Sigmoid colon (tissue), 4 donors: ENCODE measurements around the gene DHX29.

Experiments
- CTCF ChIP-seq, 4 experiments: fragments of 450-650 bp in 3 of 4; fragments of 200-600 bp in 1 of 4; IDR thresholded peaks; one replicate each; pipeline ENCODE4 v1.5.1; 2016 to 2019; ENCODE audit warnings: antibody characterized with exemption in 4 of 4, mild to moderate bottlenecking in 3 of 4, moderate library complexity in 2 of 4
- EP300 ChIP-seq, 4 donors: sonication (generic); formaldehyde crosslinking; IDR thresholded peaks; one replicate each; pipeline ENCODE4 v1.6.1; 2017; ENCODE audit warnings: antibody characterized with exemption in 4 of 4
- POLR2A ChIP-seq, 2 donors: fragments of 450-650 bp; IDR thresholded peaks; one replicate each; pipeline ENCODE4 v1.6.1; 2016; ENCODE audit warnings: antibody characterized with exemption in 2 of 2, mild to moderate bottlenecking in 2 of 2, moderate library complexity in 2 of 2
- POLR2AphosphoS5 ChIP-seq, 4 donors: sonication (generic); formaldehyde crosslinking; IDR thresholded peaks; one replicate each; pipeline ENCODE4 v1.6.1; 2017; ENCODE audit warnings: antibody characterized with exemption in 4 of 4

GRCh38 chr5:55286411-55286933, 21.0 kb downstream of the DHX29 start:
- TF ChIP-seq POLR2AphosphoS5 (IDR thresholded peaks at IDR 0.05) (no peak), POLR2A (IDR thresholded peaks at IDR 0.05) (no peak), CTCF (IDR thresholded peaks at IDR 0.05) (no peak), EP300 (IDR thresholded peaks at IDR 0.05) (no peak)
